ENCODE results near the gene ZNF526. TPM values are rescaled to one million over a fixed set of nuclear protein-coding genes. Genes with fewer than 3 reads are reported as not detected.
A peak's percentile ranks its signal among the peaks of the same experiment; 100 is the strongest.

The ZNF526 gene
- total RNA-seq, 1 experiment from 2014 or later: 13.1 TPM

- Histone ChIP-seq H2AFZ (ENCODE audit: low read depth, low read length, poor library complexity, severe bottlenecking) (no peak overlapping the region), H3K36me3 (ENCODE audit: control insufficient read depth in 1 of 2, insufficient read depth in 2 of 2, low read length in 2 of 2) (no peaks in the 10 kb centered on the region), H3K4me2 (ENCODE audit: low read length) (peak overlapping the region; percentile 70), H3K27me3 (ENCODE audit: insufficient read depth, low read length) (peaks cover 55% of the 10 kb centered on the region), H3K9me3 (ENCODE audit: control insufficient read depth in 1 of 2, insufficient read depth in 1 of 2, low read depth in 1 of 2, low read length in 2 of 2) (no peaks in the 10 kb centered on the region), H3K79me2 (ENCODE audit: insufficient read depth, low read length) (no peaks in the 10 kb centered on the region), H3K4me1 (ENCODE audit: control insufficient read depth in 1 of 2, insufficient read depth in 2 of 2, low read length in 2 of 2) (peaks cover 0 to 4% of the 10 kb centered on the region in 2 experiments; a peak in 2 of 4 replicates), H3K4me3 (replicated peaks in 1 of 2; ENCODE audit: low read depth in 1 of 2, low read length in 2 of 2) (peak overlapping the region; percentile 1 to 37; a peak in 3 of 4 replicates), H3K9me2 (ENCODE audit: insufficient read depth) (no peaks in the 10 kb centered on the region), H3K27ac (ENCODE audit: low read depth, low read length) (no peak overlapping the region), H3K9ac (ENCODE audit: low read length) (no peak overlapping the region), H4K20me1 (ENCODE audit: insufficient read depth) (no peaks in the 10 kb centered on the region)
- POLR2A ChIA-PET: interaction anchor here (0.5 to 1.0 kb wide), 2 partner anchors 67 to 80 kb away, joined by 3 to 8 read pairs; no protein-coding TSS in a partner anchor
- RAD21 ChIA-PET (ENCODE audit: low non-redundant PET in 1 of 2, low total read pairs in 2 of 2, uncharacterized antibody in 2 of 2, unreplicated experiment in 2 of 2): interaction anchor here in 1 of 2 experiments (0.6 kb wide), 1 partner anchor 102 kb away, joined by 3 read pairs; no protein-coding TSS in a partner anchor
- intact Hi-C loops (cut with micrococcal nuclease): no loop called here
- no TSS peak for BruUV-seq (replicated peaks)
- no peak for TF ChIP-seq CTCF (IDR thresholded peaks at IDR 0.05 in 2 of 3, conservative IDR thresholded peaks at IDR 0.05 in 1 of 3; ENCODE audit: borderline replicate concordance in 1 of 3, insufficient read depth in 1 of 3, low read depth in 2 of 3, low read length in 2 of 3)
- no peak for TF ChIP-seq EZH2phosphoT487 (IDR thresholded peaks at IDR 0.05; ENCODE audit: borderline replicate concordance)
- TF ChIP-seq REST (IDR thresholded peaks at IDR 0.05; ENCODE audit: low read depth): no peak
- no peak for TF ChIP-seq MAX (IDR thresholded peaks at IDR 0.05)
- no peak for TF ChIP-seq EZH2 (IDR thresholded peaks at IDR 0.05)
- TF ChIP-seq YY1 (IDR thresholded peaks at IDR 0.05; ENCODE audit: extremely low read depth, insufficient replicate concordance, low read depth, low read length): no peak
- TF ChIP-seq SIN3A (IDR thresholded peaks at IDR 0.05; ENCODE audit: low read depth): no peak
- TF ChIP-seq EGR1 (IDR thresholded peaks at IDR 0.05; ENCODE audit: low read depth): no peak
- TF ChIP-seq POLR2AphosphoS5 (IDR thresholded peaks at IDR 0.05; ENCODE audit: low read depth, low read length): no peak
- no peak for TF ChIP-seq CBX3 (IDR thresholded peaks at IDR 0.05; ENCODE audit: low read depth)
- no peak for TF ChIP-seq SP1 (IDR thresholded peaks at IDR 0.05; ENCODE audit: low read depth)
- no peak for TF ChIP-seq POLR2A (IDR thresholded peaks at IDR 0.05; ENCODE audit: borderline replicate concordance, extremely low read depth, insufficient read depth, insufficient read length)
- no peak for TF ChIP-seq ZBTB33 (IDR thresholded peaks at IDR 0.05; ENCODE audit: extremely low read depth, insufficient replicate concordance, low read length)
- no peak for TF ChIP-seq ZFX (IDR thresholded peaks at IDR 0.05)
- no peak for TF ChIP-seq CEBPB (IDR thresholded peaks at IDR 0.05; ENCODE audit: low read depth)
- TF ChIP-seq ZNF274 (IDR thresholded peaks at IDR 0.05; ENCODE audit: low read depth, low read length): no peak
- no peak for TF ChIP-seq RAD21 (IDR thresholded peaks at IDR 0.05; ENCODE audit: low read depth)
- no peak for TF ChIP-seq ELF1 (IDR thresholded peaks at IDR 0.05; ENCODE audit: borderline replicate concordance, low read depth)
- DNase-seq (ENCODE audit: low read depth, low spot score): no peak
- no peak for ATAC-seq
- CTCF ChIA-PET: interaction anchor here (0.9 to 1.6 kb wide), 5 partner anchors 9 to 62 kb away, joined by 3 to 5 read pairs (median 3); partner anchors contain the start of gene POU2F2
These were observed 44.0 kb upstream of the ZNF526 start for GRCh38 chr19:42175952-42176648.
